ENCODE results near the gene SEC31B.

The SEC31B gene

DNA sequence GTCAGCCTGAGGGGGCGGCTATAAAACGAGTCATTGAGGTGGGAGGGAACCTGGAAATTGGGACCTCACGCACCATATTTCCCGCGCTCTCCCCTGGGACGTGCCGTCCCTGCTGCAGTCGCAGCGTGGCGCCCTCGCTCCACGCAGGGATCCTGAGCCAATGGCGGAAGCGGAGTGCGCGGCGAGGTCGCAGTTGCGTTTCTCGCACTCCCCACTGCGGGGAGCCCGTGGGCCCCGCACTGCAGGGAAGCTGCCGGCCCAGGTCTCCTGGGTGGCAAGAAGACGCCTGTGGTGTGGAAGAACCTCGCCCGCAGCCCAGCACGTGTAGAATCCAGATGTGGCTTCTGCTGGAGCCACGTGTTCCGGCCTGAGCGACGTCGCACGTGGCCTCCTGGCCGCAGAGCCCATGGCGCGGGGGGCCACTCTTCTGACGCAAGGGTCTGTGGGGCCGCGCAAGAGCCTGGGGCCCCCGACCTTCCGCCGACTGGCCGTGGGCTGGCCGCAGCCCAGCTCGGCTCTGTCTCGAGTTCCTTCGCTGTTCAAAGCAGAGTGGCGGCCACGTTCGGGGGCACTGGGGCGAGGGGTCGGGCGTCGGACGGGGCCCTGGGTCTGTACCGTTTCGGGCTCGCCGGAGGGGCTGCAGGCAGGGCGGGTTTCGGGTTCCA lies 42.5 kb upstream of the SEC31B start:
- DNase-seq (ENCODE audit: low spot score), result peak; percentile 89
- TF ChIP-seq, protein P1, sequence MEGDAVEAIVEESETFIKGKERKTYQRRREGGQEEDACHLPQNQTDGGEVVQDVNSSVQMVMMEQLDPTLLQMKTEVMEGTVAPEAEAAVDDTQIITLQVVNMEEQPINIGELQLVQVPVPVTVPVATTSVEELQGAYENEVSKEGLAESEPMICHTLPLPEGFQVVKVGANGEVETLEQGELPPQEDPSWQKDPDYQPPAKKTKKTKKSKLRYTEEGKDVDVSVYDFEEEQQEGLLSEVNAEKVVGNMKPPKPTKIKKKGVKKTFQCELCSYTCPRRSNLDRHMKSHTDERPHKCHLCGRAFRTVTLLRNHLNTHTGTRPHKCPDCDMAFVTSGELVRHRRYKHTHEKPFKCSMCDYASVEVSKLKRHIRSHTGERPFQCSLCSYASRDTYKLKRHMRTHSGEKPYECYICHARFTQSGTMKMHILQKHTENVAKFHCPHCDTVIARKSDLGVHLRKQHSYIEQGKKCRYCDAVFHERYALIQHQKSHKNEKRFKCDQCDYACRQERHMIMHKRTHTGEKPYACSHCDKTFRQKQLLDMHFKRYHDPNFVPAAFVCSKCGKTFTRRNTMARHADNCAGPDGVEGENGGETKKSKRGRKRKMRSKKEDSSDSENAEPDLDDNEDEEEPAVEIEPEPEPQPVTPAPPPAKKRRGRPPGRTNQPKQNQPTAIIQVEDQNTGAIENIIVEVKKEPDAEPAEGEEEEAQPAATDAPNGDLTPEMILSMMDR (IDR thresholded peaks at IDR 0.05; ENCODE audit: extremely low read depth, insufficient read depth, missing control alignments), result peak; percentile 95
- in situ Hi-C loops (cut with MboI; ENCODE audit: low pct_unique_long_range_greater_than_20kb, low sequenced_read_pairs, unreplicated experiment), result no loop called here

DNA sequence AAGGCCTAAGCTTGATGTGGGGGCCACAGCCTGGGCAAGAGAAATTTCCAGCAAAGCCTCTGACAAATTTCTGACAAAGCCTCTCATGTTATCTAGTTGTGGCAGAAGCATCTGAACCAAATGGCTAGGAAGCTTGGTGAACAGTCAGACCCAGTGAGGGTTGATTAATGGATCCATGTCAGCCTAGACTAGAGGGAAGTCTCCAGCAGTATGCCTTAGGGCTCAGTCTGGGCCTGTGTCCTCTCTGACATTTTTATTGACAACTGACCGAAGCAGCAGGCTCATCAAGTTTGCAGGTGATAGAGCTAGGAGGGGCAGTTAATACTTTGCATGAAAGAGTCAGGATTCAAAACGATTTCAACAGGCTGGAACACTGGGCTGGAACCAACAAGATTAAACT lies 41.3 kb upstream of the SEC31B start:
- TF ChIP-seq, protein P1 (IDR thresholded peaks at IDR 0.05; ENCODE audit: extremely low read depth, insufficient read depth, missing control alignments), result no peak
- in situ Hi-C loops (cut with MboI; ENCODE audit: low pct_unique_long_range_greater_than_20kb, low sequenced_read_pairs, unreplicated experiment), result no loop called here
- no peak for DNase-seq (ENCODE audit: low spot score)

DNA sequence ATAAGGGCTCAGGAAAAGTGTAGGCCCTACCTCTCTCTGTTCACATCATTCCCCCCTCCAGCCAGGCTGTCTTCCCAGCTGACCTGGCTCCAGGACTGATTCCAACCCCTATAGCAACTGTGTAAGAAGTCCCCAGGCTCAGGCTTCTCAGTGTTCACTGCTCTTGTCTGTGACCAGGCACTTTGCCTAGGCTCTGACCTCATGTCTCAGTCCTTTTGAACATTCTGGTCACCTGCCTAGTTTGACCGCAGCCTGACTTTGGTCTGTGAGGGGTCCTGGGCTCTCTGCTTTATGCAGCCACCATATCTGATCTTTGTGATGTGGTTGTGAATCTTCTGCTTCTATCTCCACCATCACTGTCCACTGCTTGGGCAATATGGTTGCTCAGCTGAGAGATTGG lies 40.6 kb upstream of the SEC31B start:
- no peak for DNase-seq (ENCODE audit: low spot score)
- in situ Hi-C loops (cut with MboI; ENCODE audit: low pct_unique_long_range_greater_than_20kb, low sequenced_read_pairs, unreplicated experiment), result no loop called here
- TF ChIP-seq, protein P1 (IDR thresholded peaks at IDR 0.05; ENCODE audit: extremely low read depth, insufficient read depth, missing control alignments), result no peak

DNA sequence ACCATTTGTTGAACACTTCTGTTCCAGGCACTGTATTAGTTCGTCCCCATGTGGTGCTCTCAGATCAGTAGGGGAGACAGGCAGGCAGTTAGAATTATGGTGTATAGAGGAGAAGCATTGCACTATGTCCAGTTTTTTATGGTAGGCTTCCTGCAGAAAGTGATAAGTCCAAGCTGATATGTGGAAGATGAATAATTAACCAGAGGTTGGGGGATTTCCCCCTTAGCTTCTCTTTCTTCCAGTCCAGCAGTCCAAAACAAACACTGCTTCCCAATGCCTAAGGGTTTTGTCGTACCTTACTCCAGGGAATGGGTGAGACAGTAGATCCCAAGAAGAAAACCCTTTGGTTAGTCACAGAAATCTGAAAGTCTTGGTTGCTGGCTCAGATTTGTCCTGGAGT lies 35.2 kb upstream of the SEC31B start:
- DNase-seq (ENCODE audit: low spot score), result no peak
- in situ Hi-C loops (cut with MboI; ENCODE audit: low pct_unique_long_range_greater_than_20kb, low sequenced_read_pairs, unreplicated experiment), result no loop called here

DNA sequence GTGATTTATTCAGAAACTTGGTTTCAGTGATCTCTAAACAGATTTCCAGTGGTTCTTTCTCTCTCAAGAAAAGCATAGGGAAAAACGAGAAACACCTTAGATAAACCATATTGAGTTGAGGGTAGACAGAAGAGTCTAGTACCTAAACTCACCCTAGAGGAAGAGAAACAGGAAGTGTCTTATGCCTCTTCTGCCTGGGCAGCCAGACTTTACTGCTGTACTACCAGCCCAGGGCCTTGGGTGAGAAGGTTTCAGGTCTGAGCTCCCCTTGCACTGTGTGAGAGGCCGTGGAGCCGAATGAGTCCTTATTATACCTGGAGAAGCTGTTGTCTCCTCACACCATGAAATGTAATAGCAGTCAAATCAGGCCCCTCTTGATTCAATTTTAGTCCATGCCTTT lies 34.3 kb upstream of the SEC31B start:
- no peak for DNase-seq (ENCODE audit: low spot score)
- in situ Hi-C loops (cut with MboI; ENCODE audit: low pct_unique_long_range_greater_than_20kb, low sequenced_read_pairs, unreplicated experiment), result no loop called here
- TF ChIP-seq, protein P1 (IDR thresholded peaks at IDR 0.05; ENCODE audit: extremely low read depth, insufficient read depth, missing control alignments), result no peak

More for the DNA sequence above, 35.2 kb upstream of the SEC31B start:
- TF ChIP-seq, protein P1 (IDR thresholded peaks at IDR 0.05; ENCODE audit: extremely low read depth, insufficient read depth, missing control alignments), result no peak

DNA sequence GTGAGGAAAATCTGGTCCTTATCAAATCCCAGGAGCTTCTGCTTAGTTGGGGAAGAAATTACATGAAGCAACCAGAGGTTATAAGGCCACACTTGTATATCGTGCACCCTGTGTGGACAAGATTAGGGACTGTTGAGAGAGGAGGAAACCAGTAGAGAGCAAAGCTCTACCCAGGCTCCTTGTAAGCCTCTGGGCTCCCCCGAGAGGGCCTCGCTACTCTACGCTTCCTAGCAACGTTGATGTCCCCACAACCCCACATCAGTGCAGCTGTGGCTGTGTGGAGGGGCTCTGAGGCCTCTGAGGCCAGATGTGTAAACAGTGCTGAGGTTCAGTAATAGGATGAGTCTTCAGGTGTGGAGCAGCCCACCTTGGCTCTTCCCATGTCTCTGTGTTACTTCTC lies 32.1 kb upstream of the SEC31B start:
- TF ChIP-seq, protein P1 (IDR thresholded peaks at IDR 0.05; ENCODE audit: extremely low read depth, insufficient read depth, missing control alignments), result no peak
- in situ Hi-C loops (cut with MboI; ENCODE audit: low pct_unique_long_range_greater_than_20kb, low sequenced_read_pairs, unreplicated experiment), result no loop called here
- DNase-seq (ENCODE audit: low spot score), result no peak
